IPS DF 6.9 (cell line): ENCODE measurements around the gene CFD.

Experiments used
- DNase-seq: peaks from one replicate; pipeline ENCODE4 v3.0.0-alpha.2; 2013; ENCODE audit warnings: low read depth, low spot score
- H3K27ac ChIP-seq: one replicate; pipeline ENCODE4 v1.5.1; 2013; ENCODE audit warnings: low read length, control low read depth
- H3K27me3 ChIP-seq: 2 replicates; pipeline ENCODE4 v1.6.1; 2013; ENCODE audit warnings: mild to moderate bottlenecking, low read length; ENCODE audit not compliant: control insufficient read depth, insufficient read depth
- H3K36me3 ChIP-seq: 2 replicates; pipeline ENCODE4 v1.6.1; 2013; ENCODE audit warnings: low read length; ENCODE audit not compliant: control insufficient read depth, insufficient read depth
- H3K4me1 ChIP-seq: 2 replicates; pipeline ENCODE4 v1.6.1; 2013; ENCODE audit warnings: low read length; ENCODE audit not compliant: control insufficient read depth, insufficient read depth
- H3K4me3 ChIP-seq: 2 replicates; pipeline ENCODE4 v1.5.1; 2013; ENCODE audit warnings: mild to moderate bottlenecking, low read length
- H3K9me3 ChIP-seq: 2 replicates; pipeline ENCODE4 v1.6.1; 2013; ENCODE audit warnings: low read length, inconsistent platforms; ENCODE audit not compliant: control insufficient read depth, insufficient read depth
- WGBS: extraction: QIAGEN DNeasy Blood & Tissue Kit; methylation state at CpG from one replicate; pipeline ENCODE4 v1.1.7; 2013; ENCODE audit warnings: mixed read lengths, missing lambda C conversion rate; ENCODE audit not compliant: insufficient read length, insufficient coverage; 5-methylcytosine and 5-hydroxymethylcytosine counted together

Gene CFD

DNA sequence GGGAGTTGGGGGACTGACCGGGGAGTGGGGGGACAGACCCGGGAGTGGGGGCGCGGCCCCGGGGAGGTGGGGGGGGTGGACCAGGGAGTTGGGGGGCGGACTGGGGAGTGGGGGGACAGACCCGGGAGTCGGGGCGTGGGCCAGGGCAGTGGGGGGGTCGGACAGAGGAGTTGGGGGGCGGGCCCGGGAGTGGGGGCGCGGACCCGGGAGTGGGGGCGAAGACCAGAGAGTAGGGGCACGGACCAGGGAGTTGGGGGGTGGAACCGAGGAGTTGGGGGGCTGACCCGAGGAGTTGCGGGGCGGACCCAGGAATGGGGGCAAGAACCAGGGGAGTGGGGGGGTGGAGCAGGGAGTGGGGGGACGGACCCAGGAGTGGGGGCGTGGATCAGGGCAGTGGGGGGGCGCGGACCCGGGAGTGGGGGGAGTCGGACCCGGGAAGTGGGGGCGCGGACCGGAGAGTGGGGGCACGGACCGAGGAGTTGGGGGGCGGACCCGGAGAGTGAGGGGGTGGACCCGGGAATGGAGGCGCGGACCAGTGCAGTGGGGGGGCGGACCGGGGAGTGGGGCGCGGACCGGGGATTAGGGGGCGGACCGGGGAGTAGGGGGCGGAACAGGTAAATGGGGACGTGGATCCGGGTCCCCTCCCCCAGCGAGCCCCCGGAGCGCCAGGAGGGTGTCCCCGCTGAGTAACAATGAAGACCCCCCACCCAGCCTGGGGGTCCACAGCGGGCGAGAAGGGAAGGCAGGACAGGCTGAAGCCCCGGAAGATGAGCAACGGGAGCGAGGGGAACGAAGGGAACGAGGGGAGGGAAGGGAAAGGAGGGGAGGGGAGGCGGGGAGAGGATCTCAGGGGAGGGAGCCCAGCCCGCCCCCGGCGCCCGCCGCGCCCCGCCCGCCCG lies 53.0 kb downstream of the CFD start:
- no CpG with 5 or more reads among the region's 69 CpGs for WGBS

More for the DNA sequence above, 53.0 kb downstream of the CFD start:
- Histone ChIP-seq H3K4me1 (peaks cover 2% of the 10 kb centered on the region), H3K27me3 (peaks cover 6% of the 10 kb centered on the region), H3K4me3 (peak overlapping the region; percentile 84), H3K27ac (no peak overlapping the region), H3K36me3 (no peaks in the 10 kb centered on the region), H3K9me3 (no peaks in the 10 kb centered on the region)
- no peak for DNase-seq
